ENCODE data around the gene SHCBP1L.

DNA sequence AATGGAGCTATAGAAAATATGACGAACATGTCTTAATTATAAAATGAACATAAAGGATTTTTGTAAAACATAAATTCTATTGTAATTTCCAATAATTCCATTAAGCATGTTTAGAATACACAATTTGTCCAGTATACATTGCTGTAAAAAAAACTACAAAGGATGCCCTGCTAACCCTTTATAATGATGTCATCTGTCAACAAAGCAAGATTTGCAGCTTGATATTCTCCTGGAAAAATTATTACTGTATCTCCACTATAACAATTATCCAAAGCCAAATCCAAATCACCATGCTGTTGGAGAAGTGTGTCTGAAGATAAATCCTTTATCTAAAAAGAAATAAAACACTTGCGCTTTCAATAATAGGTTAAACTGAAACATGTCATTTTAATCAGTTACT, 47.6 kb downstream of the SHCBP1L start:
- TF ChIP-seq EZH2 (IDR thresholded peaks at IDR 0.05; ENCODE audit: borderline replicate concordance, low read length) (no peak), CTCF (IDR thresholded peaks at IDR 0.05; ENCODE audit: low read length) (no peak)

Data from OCI-LY1 (cell line).